GM12864 (cell line): ENCODE data around the gene MYCBP.
A peak's percentile ranks its signal among the peaks of the same experiment; 100 is the strongest.
"Not testable (repeated sequence)": the region's sequence is repeated elsewhere in the genome, so short reads cannot be mapped to it uniquely, and the experiment has no call there.

ENCODE experiments used
- DNase-seq: peaks from one replicate; pipeline ENCODE4 v3.0.0-alpha.2; 2011; ENCODE audit warnings: low read depth
- H3K4me3 ChIP-seq: 2 replicates; pipeline ENCODE4 v1.5.1; 2011; ENCODE audit warnings: mild to moderate bottlenecking, low read depth, low read length, control low read depth
- CTCF ChIP-seq: IDR thresholded peaks from 2 replicates; pipeline ENCODE4 v1.5.1; 2011; ENCODE audit warnings: low read depth, mild to moderate bottlenecking, moderate library complexity, low read length, control low read depth, inconsistent platforms; ENCODE audit errors: missing control alignments

Gene MYCBP

GRCh38 chr1:38873027-38873969 lies at the start of gene MYCBP:
MYCBP (minus strand) TSS chr1:38873348; CDS start chr1:38873305, 43 bp downstream.
- peak; percentile 92 for DNase-seq
- no peak for TF ChIP-seq CTCF
- H3K4me3 ChIP-seq: peak within 1 kb of the TSS; percentile 83

GRCh38 chr1:38919130-38919529 lies 46.0 kb upstream of the MYCBP start:
- TF ChIP-seq CTCF: no peak
- H3K4me3 ChIP-seq: no peak overlapping the region
- no peak for DNase-seq

- no peak overlapping the region for H3K4me3 ChIP-seq
- no peak for TF ChIP-seq CTCF
- no peak for DNase-seq
Measured at GRCh38 chr1:38918568-38918967, 45.4 kb upstream of the MYCBP start.

- DNase-seq: no peak
- no peak overlapping the region for H3K4me3 ChIP-seq
- no peak for TF ChIP-seq CTCF
Measured at GRCh38 chr1:38917772-38918171, 44.6 kb upstream of the MYCBP start.

- no peak for TF ChIP-seq CTCF
- no peak for DNase-seq
- H3K4me3 ChIP-seq: no peak overlapping the region
Measured at GRCh38 chr1:38917337-38917736, 44.2 kb upstream of the MYCBP start.

- DNase-seq: no peak
- H3K4me3 ChIP-seq: no peak overlapping the region
- TF ChIP-seq CTCF: no peak
Measured at GRCh38 chr1:38915352-38915948, 42.3 kb upstream of the MYCBP start.

- not testable (repeated sequence) for DNase-seq, H3K4me3 ChIP-seq
Measured at GRCh38 chr1:38914908-38915307, 41.8 kb upstream of the MYCBP start.
